Stimulated activated CD8-positive, alpha-beta memory T cell treated with anti-CD3 and anti-CD28 coated beads, Interleukin-2, amount 100 ng/mL, for 1 hour (primary cell): Measurements from ENCODE around the gene CDC42EP2.

ENCODE experiments used
- DNase-seq, 2 donors: peaks; one replicate each; pipeline ENCODE4 v3.0.0-alpha.2; 2020; ENCODE audit warnings: low read depth in 2 of 2

The CDC42EP2 gene

GRCh38 chr11:65314501-65315203 is at the start of gene CDC42EP2:
Gene CDC42EP2, plus strand, starts transcription at chr11:65314866. Its CDS starts 6,033 bp downstream, at chr11:65320899.
- DNase-seq = peak; percentile 53 to 65

- DNase-seq = no peak
Measured at GRCh38 chr11:65266210-65266609, 48.5 kb upstream of the CDC42EP2 start.

GRCh38 chr11:65274735-65275682 is 39.7 kb upstream of the CDC42EP2 start:
- peak in 1 of 2 donors; percentile 9 for DNase-seq

- DNase-seq = no peak
Measured at GRCh38 chr11:65275906-65276305, 38.8 kb upstream of the CDC42EP2 start.

- DNase-seq = no peak
Measured at GRCh38 chr11:65277631-65278277, 36.9 kb upstream of the CDC42EP2 start.

GRCh38 chr11:65278356-65278755 is 36.3 kb upstream of the CDC42EP2 start:
- DNase-seq = no peak

GRCh38 chr11:65279279-65279678 is 35.4 kb upstream of the CDC42EP2 start:
- no peak for DNase-seq

GRCh38 chr11:65279741-65280440 is 34.8 kb upstream of the CDC42EP2 start:
- peak in 1 of 2 donors; percentile 32 for DNase-seq

GRCh38 chr11:65280646-65281045 is 34.0 kb upstream of the CDC42EP2 start:
- no peak for DNase-seq

- DNase-seq = no peak
Measured at GRCh38 chr11:65286686-65287085, 28.0 kb upstream of the CDC42EP2 start.

GRCh38 chr11:65287601-65288000 is 27.1 kb upstream of the CDC42EP2 start:
- DNase-seq = no peak

GRCh38 chr11:65288706-65289536 is 25.7 kb upstream of the CDC42EP2 start:
- DNase-seq = no peak

GRCh38 chr11:65290448-65291165 is 24.1 kb upstream of the CDC42EP2 start:
- no peak for DNase-seq

GRCh38 chr11:65291613-65292012 is 23.1 kb upstream of the CDC42EP2 start:
- no peak for DNase-seq

GRCh38 chr11:65292890-65293289 is 21.8 kb upstream of the CDC42EP2 start:
- no peak for DNase-seq

- no peak for DNase-seq
Measured at GRCh38 chr11:65293909-65294381, 20.7 kb upstream of the CDC42EP2 start.

- DNase-seq = no peak
Measured at GRCh38 chr11:65295001-65295400, 19.7 kb upstream of the CDC42EP2 start.

- no peak for DNase-seq
Measured at GRCh38 chr11:65295571-65296341, 18.9 kb upstream of the CDC42EP2 start.

- DNase-seq = no peak
Measured at GRCh38 chr11:65297026-65297672, 17.5 kb upstream of the CDC42EP2 start.
